AG09319 (cell line): ENCODE data around the gene MGST2.

Experiments used
- DNase-seq: peaks from one replicate; pipeline ENCODE4 v3.0.0-alpha.2; 2010; ENCODE audit warnings: low read depth; ENCODE audit errors: extremely low read depth
- TF ChIP-seq, protein P1 (sequence below): IDR thresholded peaks from 2 replicates; pipeline ENCODE4 v1.5.1; 2011; ENCODE audit warnings: low read depth, mild to moderate bottlenecking, inconsistent platforms, low read length, moderate library complexity

MGST2 gene

DNA sequence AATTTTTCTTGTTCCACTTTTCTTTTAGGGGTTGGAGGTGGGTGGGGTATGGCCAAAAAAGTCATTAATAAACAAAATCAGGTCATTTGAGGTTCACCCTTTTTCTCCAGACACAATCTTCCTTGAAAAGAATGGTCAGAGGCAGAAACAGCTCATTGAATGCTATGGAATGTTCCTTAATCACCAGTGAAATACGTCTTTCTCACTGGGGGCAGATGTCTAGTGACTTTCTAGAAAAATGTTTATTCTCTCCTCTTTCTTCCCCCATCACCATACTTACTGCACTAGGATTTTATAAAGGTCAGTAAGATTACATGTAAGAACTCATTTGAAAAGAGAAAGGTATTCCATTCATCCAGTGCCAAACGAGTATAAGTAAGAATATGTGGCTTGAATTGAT lies 44.5 kb downstream of the MGST2 start:
- TF ChIP-seq, protein P1, sequence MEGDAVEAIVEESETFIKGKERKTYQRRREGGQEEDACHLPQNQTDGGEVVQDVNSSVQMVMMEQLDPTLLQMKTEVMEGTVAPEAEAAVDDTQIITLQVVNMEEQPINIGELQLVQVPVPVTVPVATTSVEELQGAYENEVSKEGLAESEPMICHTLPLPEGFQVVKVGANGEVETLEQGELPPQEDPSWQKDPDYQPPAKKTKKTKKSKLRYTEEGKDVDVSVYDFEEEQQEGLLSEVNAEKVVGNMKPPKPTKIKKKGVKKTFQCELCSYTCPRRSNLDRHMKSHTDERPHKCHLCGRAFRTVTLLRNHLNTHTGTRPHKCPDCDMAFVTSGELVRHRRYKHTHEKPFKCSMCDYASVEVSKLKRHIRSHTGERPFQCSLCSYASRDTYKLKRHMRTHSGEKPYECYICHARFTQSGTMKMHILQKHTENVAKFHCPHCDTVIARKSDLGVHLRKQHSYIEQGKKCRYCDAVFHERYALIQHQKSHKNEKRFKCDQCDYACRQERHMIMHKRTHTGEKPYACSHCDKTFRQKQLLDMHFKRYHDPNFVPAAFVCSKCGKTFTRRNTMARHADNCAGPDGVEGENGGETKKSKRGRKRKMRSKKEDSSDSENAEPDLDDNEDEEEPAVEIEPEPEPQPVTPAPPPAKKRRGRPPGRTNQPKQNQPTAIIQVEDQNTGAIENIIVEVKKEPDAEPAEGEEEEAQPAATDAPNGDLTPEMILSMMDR, result no peak
- DNase-seq, result no peak

DNA sequence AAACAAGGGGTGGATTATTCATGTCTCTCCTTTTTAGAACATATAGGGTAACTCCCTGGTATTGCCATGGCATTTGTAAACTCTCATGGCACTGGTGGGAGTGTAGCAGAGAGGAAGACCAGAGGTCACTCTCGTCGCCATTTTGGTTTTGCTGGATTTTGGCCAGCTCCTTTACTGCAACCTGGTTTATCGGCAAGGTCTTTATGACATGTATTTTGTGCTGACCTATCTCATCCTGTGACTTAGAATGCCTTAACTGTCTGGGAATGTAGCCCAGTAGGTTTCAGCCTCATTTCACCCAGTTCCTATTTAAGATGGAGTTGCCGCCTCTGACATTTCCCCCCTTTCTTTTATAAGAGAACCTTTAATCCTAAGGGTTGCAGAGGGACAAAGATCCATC lies 45.8 kb downstream of the MGST2 start:
- DNase-seq, result no peak
- TF ChIP-seq, protein P1, result no peak

DNA sequence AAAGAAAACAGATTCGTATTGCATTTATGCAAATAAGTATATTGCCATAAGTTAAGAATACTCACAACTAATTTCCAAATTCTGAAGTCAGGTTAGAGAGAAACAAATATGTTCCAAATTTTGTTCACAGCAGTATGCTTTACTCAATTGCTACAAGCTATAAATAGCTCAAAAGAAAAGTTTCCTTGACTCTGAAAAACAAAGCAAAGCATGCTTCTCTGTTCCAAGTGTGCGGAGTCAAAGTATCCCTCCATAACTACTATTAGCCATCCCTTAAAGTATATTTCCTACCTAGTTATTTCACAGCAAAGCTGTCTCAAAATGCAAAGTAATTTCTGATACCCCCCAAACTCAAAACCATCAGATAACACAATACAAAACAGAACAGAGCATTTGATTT lies 47.3 kb downstream of the MGST2 start:
- TF ChIP-seq, protein P1, result no peak
- no peak for DNase-seq

DNA sequence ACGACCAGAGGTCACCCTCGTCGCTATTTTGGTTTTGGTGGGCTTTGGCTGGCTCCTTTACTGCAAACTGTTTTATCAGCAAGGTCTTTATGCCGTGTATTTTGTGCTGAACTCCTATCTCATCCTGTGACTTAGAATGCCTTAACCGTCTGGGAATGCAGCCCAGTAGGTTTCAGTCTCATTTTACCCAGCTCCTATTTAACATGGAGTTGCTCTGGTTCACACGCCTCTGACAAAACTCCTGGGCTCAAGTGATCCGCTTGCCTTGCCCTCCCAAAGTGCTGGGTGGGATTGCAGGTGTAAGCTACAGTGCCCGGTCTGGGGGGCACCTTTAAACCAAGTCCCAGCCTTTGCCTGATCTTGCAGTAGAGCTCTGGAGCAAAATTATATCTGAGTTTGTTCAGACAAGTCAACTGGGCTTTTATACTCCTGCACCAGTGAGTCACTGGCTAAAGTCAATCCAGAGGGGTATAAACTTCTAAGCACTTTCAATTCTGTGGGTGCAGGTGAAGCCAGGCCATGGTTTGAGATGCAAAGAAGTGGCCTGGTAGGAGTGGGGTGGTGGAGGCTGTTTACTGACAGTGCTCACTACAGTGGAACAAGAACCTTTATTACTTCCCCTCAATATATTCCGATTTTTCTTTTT lies 50.2 kb downstream of the MGST2 start:
- DNase-seq, result no peak

DNA sequence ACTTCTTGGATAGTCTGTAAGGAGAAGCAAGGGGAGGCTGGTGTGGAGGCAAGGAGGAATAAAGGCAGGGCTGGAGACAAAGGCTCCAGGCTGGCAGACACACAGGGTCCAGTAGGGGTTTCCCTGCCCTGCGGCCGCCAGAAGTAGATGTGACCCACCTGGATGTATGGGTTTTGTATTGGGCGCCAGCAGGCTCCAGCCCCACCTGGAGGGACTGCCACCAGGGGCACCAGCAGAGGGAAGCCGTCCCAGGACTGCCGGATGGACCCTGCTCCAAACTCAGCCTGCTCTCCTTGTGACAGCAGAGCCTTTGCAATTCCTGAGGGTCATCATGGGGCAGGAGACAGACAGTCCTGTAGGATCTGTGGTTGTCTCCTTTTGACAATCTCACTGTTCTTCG lies 52.7 kb downstream of the MGST2 start:
- TF ChIP-seq, protein P1, result no peak
- no peak for DNase-seq

More for the DNA sequence above, 50.2 kb downstream of the MGST2 start:
- TF ChIP-seq, protein P1, result no peak

DNA sequence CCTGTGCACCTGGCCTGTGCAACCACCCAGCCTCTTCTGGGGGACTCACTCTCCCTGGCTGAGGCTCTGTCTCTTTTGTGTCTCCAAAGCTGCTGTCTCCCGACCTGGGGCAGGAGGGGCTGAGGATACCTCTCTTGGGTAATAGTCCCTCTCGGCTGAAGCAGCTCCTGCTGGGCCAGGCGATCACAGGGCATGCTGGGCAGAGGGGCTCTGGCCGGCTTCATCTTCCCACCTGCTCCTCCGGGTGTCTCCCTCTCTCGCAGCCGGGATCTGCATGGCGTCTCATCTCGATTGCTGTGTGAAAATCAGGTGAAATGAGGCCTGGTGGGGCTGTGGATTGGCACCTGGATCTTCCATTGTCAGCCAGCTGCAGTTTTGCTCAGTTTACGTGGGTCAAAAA lies 53.2 kb downstream of the MGST2 start:
- no peak for DNase-seq
- TF ChIP-seq, protein P1, result no peak

DNA sequence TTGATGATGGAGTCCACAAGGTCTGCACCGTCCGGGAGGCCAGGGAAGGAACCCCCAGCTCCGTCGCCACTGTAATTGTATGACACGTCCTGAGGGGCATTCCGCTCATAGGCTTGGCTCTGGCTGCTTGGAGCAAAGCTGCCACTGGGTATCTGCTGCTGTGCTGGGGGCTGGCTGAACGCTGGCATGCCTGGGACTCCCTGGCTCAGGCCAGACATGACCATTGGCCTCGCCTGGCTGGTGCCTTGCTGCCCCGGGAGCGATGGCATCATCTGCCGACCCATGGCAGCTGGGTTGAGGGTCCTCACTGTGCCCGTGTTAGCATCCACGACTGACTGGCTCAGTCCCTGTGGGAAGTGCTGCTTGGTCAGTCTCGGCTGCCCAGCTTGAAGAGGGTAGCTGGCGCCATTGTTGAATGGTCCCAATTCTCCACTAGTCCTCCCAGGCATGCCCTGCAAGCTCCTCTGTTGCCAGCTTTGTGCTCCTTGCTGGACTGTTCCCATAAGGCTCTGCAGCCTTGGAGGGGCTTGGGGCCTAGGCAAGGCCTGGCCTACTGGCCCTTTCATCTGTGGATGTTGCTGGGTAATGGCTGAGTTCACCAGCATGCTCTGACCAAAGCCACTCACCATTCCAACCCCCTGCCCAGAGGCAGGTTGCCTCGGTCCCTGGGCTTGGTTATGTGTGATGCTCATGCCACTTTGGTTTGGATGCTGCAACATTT lies 53.9 kb downstream of the MGST2 start:
- TF ChIP-seq, protein P1, result no peak
- DNase-seq, result no peak
